ENCODE results near the gene VIL1. TPM values are rescaled to one million over a fixed set of nuclear protein-coding genes. Genes with fewer than 3 reads are reported as not detected.

The VIL1 gene
- total RNA-seq, 2 donors from 2014 or later: 15.3 to 15.8 TPM

GRCh38 chr2:218425531-218425930, 6.6 kb downstream of the VIL1 start:
- WGBS, 2 donors: 86 to 91% methylated on average over 6 to 10 of the region's 10 CpGs
- ATAC-seq (no peak), DNase-seq (no peak)
- H3K4me3 ChIP-seq: no peak overlapping the region
- H3K27ac ChIP-seq: no peak overlapping the region
- intact Hi-C loops (cut with DNase I): no loop called here
- H3K36me3 ChIP-seq (replicated peaks in 1 of 2; ENCODE audit: insufficient read depth in 1 of 2, low read depth in 2 of 2): peaks cover 0 to 4% of the 10 kb centered on the region in 2 donors
- TF ChIP-seq, protein P1, sequence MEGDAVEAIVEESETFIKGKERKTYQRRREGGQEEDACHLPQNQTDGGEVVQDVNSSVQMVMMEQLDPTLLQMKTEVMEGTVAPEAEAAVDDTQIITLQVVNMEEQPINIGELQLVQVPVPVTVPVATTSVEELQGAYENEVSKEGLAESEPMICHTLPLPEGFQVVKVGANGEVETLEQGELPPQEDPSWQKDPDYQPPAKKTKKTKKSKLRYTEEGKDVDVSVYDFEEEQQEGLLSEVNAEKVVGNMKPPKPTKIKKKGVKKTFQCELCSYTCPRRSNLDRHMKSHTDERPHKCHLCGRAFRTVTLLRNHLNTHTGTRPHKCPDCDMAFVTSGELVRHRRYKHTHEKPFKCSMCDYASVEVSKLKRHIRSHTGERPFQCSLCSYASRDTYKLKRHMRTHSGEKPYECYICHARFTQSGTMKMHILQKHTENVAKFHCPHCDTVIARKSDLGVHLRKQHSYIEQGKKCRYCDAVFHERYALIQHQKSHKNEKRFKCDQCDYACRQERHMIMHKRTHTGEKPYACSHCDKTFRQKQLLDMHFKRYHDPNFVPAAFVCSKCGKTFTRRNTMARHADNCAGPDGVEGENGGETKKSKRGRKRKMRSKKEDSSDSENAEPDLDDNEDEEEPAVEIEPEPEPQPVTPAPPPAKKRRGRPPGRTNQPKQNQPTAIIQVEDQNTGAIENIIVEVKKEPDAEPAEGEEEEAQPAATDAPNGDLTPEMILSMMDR (IDR thresholded peaks at IDR 0.05): no peak
- TF ChIP-seq POLR2A (IDR thresholded peaks at IDR 0.05): no peak
- H3K27me3 ChIP-seq: no peaks in the 10 kb centered on the region
- peaks cover 15% of the 10 kb centered on the region for H3K4me1 ChIP-seq
- H3K9me3 ChIP-seq: no peaks in the 10 kb centered on the region

- Histone ChIP-seq H3K9me3 (no peaks in the 10 kb centered on the region), H3K4me3 (no peak overlapping the region), H3K27ac (no peak overlapping the region), H3K36me3 (replicated peaks in 1 of 2; ENCODE audit: insufficient read depth in 1 of 2, low read depth in 2 of 2) (peaks cover 0 to 5% of the 10 kb centered on the region in 2 donors), H3K27me3 (no peaks in the 10 kb centered on the region), H3K4me1 (no peaks in the 10 kb centered on the region)
- intact Hi-C loops (cut with DNase I): no loop called here
- 68 to 76% methylated on average over 10 to 11 of the region's 11 CpGs for WGBS, 2 donors
- DNase-seq (no peak), ATAC-seq (no peak)
- no peak for TF ChIP-seq POLR2A (IDR thresholded peaks at IDR 0.05)
- TF ChIP-seq, protein P1 (IDR thresholded peaks at IDR 0.05): no peak
Measured at GRCh38 chr2:218427741-218428140, 8.8 kb downstream of the VIL1 start.

GRCh38 chr2:218428846-218429558, 10.1 kb downstream of the VIL1 start:
- 91 to 97% methylated on average over 11 to 23 of the region's 24 CpGs for WGBS, 2 donors
- intact Hi-C loops (cut with DNase I): no loop called here
- Histone ChIP-seq H3K4me3 (no peak overlapping the region), H3K36me3 (replicated peaks in 1 of 2; ENCODE audit: insufficient read depth in 1 of 2, low read depth in 2 of 2) (peaks cover 0 to 5% of the 10 kb centered on the region in 2 donors), H3K27ac (no peak overlapping the region), H3K27me3 (no peaks in the 10 kb centered on the region), H3K4me1 (no peaks in the 10 kb centered on the region), H3K9me3 (no peaks in the 10 kb centered on the region)
- ATAC-seq (no peak), DNase-seq (no peak)
- TF ChIP-seq, protein P1 (IDR thresholded peaks at IDR 0.05): no peak
- no peak for TF ChIP-seq POLR2A (IDR thresholded peaks at IDR 0.05)

DNA sequence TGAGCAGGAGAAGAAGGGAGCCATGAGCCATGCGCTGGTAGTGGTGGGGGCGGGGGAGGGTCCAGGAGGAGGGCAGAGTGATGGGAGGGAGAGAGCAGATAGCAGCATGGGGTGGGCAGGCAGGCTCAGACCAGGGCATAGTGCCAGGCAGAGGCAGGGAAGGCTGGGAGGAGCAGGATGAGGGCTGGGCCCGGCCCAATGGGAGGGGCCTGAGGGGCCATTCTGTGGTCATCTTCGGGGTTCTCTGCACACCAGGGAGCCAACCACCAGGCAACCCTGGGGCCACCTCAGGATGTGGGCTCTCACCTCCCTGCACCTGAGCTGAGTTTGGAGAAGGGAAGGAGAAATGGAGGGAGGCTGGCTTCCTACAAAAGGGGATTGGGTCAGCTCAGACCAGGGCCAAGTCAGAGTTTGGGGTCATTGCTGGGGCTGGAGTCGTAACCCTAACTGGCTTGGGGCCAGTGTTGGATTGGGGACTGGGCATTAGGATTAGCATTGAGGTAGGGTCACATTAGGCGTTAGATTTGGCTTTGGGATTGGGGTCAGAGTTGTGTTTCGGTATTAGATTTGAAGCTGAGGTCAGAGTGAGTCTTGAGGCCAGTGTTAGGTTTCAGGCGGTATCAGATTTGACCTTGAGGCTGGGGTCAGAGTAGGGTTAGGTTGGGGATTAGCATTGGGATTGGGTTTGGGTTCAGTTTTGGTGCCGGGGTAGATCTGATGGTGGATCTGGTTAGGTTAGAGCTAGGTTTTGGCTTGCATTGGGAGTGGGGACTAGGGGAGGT, 11.2 kb downstream of the VIL1 start:
- WGBS, 2 donors: 82 to 90% methylated on average over 9 of the region's 9 CpGs
- ATAC-seq (no peak), DNase-seq (no peak)
- Histone ChIP-seq H3K36me3 (replicated peaks in 1 of 2; ENCODE audit: insufficient read depth in 1 of 2, low read depth in 2 of 2) (peaks cover 0 to 5% of the 10 kb centered on the region in 2 donors), H3K4me1 (no peaks in the 10 kb centered on the region), H3K27me3 (no peaks in the 10 kb centered on the region), H3K4me3 (no peak overlapping the region), H3K27ac (no peak overlapping the region), H3K9me3 (no peaks in the 10 kb centered on the region)
- TF ChIP-seq, protein P1 (IDR thresholded peaks at IDR 0.05): no peak
- no peak for TF ChIP-seq POLR2A (IDR thresholded peaks at IDR 0.05)
- intact Hi-C loops (cut with DNase I): no loop called here
